GM19239 (cell line): ENCODE data around the gene METTL14.

Experiments
- DNase-seq: peaks from one replicate; pipeline ENCODE4 v3.0.0; 2011; ENCODE audit warnings: low spot score; ENCODE audit not compliant: insufficient read length
- FAIRE-seq: peaks from 2 replicates; lab custom pipeline; 2011; peaks lifted over from hg19 to GRCh38; lab: Jason Lieb, UNC

Gene METTL14

GRCh38 chr4:118732591-118733330, 47.6 kb downstream of the METTL14 start:
- no peak for DNase-seq
- no peak for FAIRE-seq

DNA sequence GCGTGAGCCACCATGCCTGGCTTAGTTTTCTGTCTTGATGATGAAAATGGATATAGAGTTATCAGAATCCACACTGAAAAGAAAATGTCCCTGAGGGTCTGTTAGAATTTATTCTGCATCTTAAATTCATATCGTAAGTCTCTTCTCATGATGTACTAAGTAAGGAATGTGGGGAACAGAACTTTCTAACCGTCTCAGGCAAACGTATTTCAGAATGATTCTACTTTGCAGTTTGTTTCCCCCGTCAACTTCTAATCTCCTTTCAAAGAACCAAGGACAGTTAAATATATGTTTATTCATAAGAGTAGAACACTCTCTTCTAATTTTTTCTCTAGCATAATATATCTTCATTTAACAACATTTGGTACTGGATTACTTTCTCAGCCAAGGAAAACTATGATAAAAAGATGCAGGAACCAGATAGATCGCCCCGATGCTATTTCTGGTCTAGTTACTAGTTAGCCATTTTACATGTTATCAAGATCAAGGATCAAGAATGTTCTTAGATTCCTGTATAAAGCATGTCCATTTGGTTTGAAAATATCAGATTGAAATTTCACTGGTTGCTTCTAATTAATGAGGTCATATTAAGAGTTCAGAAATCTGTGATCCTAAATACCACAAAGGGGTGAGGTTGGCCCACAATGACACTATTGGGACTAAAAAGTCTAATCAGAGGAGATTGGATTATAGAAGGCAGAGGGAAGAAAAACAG, 49.5 kb downstream of the METTL14 start:
- DNase-seq = no peak
- FAIRE-seq = no peak

GRCh38 chr4:118736900-118737299, 51.7 kb downstream of the METTL14 start:
- DNase-seq (no peak), FAIRE-seq (no peak)

DNA sequence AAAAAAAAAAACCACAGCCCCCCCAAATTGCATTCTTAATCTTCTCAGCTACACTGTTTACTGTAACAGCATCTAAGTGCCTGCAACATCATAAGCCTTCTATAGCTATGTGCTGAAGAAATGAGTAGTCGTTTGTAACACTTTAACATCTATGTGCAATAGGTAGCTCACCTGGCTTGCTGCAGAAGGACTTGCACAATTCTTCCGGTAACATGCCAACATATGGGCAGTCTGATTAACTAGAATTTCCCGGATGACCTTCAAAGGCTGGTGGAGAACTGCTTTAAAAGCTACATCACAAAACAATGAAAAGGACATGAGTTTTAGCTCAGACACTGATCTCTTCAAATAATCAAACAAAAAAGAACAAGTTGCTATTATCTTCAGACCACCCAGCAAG, 52.9 kb downstream of the METTL14 start:
- DNase-seq (no peak), FAIRE-seq (no peak)

DNA sequence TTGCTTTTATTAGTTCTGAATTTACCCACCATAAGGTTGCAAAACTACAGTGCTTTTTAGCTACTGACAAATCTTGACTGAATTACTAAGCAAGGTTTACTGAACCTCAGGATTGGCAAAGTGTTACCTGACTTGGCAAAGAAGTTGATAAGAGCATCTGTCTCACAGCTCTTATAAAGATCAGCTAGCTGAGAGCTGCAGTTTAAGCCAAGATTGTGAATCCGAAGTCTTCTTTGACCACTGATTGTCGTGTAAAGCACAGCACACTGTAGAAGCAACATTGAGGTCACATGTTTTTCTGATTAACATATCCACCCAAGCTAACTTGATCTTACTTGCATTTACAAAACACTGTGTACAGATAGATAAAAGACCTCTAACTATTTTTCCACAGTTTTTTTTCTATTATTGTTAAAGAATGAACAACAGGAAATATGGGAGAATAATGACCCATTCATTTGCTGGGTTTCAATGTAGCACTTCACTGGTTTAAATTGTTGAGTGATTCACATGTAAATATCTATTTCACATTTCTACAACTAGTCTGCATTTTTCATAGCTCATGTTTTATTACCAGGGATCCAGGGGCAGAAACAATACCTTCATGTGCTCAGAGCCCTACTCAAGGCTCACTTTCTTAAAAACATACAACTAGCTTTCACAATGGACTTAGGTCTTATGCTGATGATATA, 54.0 kb downstream of the METTL14 start:
- no peak for FAIRE-seq
- DNase-seq = no peak

DNA sequence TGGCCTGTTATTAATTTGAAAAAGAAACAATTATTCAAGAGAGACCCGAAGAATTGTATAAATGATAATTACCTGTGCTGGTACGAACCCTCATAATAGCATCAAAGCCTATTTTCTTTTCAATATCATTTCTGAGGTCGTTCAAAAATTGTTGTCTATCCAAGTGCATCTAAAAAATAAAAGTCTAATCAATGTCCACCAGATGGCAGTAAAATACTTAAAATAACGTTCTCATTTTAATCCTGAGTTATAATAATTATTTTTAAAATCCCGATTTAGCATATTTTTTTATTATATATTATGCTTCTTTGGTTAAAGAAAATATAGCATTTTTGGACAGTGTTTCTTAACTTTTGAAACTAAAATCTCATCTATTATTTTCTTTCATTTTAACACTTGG, 55.7 kb downstream of the METTL14 start:
- DNase-seq (no peak), FAIRE-seq (no peak)

DNA sequence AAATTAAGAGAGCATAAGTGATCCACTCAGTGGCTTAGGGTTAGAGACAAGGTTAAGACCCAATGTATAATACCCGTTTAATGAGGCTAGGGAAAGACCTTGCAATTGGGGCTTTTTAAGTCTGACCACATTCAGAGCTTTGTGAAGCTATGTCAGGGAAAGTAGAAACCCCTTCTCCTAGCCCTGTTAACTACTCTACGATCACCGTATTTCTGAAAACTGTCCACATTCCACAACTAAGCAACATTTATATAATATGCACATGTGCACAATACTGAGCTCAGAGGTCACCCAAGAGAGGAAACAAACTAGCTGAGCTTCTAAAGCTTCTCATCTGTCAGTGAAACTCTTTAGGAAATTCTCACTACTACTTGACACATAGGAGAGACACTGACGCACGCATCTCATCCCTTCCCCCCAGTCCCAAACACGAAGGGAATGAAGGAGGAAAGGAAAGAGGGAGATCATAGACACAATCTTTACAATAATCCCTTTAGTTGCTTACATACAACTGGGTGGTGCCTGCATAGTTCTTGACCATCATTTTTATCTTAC, 56.2 kb downstream of the METTL14 start:
- DNase-seq (no peak), FAIRE-seq (no peak)

- no peak for DNase-seq
- no peak for FAIRE-seq
These were observed 56.9 kb downstream of the METTL14 start for GRCh38 chr4:118742050-118742449.

DNA sequence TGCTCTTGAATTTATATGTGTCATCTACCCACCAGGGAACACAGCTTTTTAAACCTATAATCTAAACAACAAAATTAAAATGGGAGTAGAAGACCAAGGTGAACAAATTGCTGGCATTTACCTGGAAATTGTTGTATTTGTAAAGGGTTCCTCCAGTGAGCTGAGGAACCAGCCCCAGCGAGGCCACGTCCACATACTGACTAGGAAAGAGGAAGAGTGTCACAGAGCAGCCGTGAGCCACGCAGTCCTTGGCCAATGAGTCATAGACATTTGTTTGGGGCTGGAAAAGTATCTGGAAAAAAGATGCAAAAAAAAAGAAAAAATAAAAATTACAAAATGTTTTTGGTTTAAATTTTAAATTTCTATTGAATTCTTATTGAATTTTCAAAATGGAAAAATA, 58.7 kb downstream of the METTL14 start:
- DNase-seq = no peak
- no peak for FAIRE-seq

DNA sequence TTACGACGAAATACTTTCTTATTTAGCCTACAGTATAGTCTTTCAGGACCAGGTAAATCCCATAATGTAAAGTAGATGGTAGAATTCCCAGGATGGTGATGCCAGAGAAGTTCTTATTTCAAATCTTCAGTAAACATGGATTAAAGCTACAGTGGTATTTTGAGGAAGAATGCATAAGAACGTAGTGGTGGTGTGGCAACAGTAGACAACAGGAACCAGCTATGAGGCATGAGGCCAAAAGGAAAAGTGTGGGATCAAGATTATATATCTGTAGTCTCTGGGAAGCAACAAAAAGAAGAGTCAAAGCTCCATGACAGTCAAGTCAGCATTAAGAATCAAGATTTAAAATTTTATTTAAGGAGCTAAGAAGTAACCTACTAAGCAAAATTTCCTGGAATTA, 60.2 kb downstream of the METTL14 start:
- FAIRE-seq = no peak
- DNase-seq = no peak

DNA sequence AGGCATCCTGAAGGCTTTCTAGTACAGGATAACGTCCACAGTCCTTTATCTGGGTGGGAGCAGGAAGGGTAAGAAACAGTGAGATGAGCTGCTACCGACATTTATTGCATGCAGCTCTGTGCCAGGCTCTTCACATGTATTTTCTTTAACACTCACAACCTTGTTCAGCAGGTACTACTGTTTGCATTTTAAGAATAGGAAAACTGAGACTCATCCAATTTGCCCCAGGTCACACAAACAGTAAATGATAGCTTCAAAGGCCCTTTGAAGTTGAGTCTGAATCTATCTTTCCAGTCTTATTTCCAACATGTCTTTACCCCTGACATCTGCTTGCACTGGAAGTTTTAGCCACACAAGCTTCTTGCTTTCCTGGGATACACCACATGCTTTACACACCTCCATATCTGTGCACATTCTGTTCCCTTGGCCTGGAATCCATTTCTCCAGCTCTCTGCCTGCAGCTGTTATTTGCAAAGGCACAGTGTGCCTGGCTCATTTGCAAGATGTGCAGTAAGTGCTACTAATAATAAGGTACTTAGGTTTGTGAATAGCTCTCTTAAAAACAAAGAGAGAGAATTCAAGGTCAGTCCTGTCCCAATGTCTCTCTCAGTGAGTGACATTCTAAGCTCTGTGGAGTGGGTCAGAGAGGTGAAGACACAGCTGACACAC, 61.2 kb downstream of the METTL14 start:
- FAIRE-seq (no peak), DNase-seq (no peak)

GRCh38 chr4:118749347-118749988, 64.3 kb downstream of the METTL14 start:
- no peak for FAIRE-seq
- no peak for DNase-seq

DNA sequence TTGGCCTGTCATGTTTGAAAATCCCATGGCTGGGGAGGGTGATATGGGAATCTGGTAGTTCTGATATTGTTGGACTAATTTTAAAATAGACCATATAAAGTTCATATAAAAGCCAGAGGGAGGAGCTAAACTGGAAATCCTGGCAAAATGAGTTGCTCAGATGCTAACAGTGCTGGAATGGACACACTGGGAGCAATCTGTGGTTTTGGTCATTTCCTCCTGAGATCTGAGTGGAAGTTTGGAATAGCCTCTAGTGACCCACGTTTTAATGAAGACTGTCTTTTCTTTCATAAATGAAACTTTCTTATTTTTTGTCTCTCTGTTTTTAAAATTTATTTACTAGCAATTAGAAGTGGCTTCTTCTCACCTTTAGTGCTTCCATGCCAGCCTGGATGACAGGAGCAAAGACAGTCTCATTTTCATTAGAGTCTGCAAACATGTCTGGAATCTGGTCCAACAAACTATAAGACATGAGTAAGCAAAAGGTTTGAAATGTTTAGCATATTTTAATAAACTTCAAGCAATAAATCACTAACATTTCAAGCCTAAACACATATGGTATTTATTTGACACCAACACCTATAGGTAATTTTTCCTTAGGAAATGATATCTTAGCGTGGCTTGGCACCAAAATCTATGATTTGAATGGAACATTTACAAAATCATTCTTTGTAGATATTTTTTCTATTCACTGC, 66.6 kb downstream of the METTL14 start:
- no peak for FAIRE-seq

DNA sequence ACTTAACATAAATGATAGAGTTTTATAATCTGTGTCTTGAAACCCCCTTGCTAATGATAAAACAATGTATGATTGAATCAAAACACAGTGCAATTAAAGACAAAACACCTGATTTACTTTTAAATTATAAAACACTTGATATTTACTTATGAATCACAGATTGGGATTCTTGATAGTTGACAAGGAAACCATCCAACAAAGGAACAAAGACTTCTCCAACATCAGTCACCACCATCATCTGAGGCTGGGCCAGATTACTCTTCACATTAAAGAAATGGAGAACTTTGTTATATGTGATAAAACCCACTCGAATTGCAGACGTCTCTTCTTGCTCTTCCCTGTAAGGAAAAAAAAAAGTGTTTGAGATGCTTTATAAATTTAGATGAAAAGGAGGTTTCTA, 67.4 kb downstream of the METTL14 start:
- no peak for FAIRE-seq

More for the DNA sequence above, 66.6 kb downstream of the METTL14 start:
- DNase-seq = no peak

GRCh38 chr4:118753096-118753495, 67.9 kb downstream of the METTL14 start:
- FAIRE-seq = no peak
- no peak for DNase-seq

More for the DNA sequence above, 67.4 kb downstream of the METTL14 start:
- no peak for DNase-seq

GRCh38 chr4:118753685-118754084, 68.5 kb downstream of the METTL14 start:
- FAIRE-seq (no peak), DNase-seq (no peak)

GRCh38 chr4:118754890-118755289, 69.7 kb downstream of the METTL14 start:
- no peak for DNase-seq
- FAIRE-seq = no peak

- no peak for DNase-seq
- FAIRE-seq = no peak
These were observed 70.4 kb downstream of the METTL14 start for GRCh38 chr4:118755438-118756226.

DNA sequence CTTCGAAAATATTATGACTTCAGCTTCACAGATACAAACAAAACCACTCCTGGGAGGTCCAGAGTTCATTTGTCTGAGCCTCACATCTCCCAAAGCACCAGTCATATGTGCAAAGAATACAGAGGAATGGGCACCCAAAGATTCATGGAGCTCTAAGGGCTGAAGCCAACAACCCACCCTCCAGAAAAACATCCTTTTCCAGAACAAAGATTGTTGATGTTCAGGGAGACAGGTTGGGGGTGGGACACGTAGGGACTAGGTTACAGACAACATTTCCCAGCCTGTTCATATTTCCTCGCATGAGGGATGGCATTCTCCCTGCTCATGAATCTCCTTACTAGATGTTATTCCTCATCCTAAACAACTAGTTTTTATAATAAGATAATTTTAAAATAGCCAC, 71.2 kb downstream of the METTL14 start:
- DNase-seq = no peak
- FAIRE-seq = no peak
